Stimulated activated CD8-positive, alpha-beta memory T cell treated with anti-CD3 and anti-CD28 coated beads, Interleukin-2, amount 100 ng/mL, for 1 hour (primary cell): ENCODE results near the gene NFIC.

Experiments used
- DNase-seq, 2 donors: peaks; one replicate each; pipeline ENCODE4 v3.0.0-alpha.2; 2020; ENCODE audit warnings: low read depth in 2 of 2

The NFIC gene

DNA sequence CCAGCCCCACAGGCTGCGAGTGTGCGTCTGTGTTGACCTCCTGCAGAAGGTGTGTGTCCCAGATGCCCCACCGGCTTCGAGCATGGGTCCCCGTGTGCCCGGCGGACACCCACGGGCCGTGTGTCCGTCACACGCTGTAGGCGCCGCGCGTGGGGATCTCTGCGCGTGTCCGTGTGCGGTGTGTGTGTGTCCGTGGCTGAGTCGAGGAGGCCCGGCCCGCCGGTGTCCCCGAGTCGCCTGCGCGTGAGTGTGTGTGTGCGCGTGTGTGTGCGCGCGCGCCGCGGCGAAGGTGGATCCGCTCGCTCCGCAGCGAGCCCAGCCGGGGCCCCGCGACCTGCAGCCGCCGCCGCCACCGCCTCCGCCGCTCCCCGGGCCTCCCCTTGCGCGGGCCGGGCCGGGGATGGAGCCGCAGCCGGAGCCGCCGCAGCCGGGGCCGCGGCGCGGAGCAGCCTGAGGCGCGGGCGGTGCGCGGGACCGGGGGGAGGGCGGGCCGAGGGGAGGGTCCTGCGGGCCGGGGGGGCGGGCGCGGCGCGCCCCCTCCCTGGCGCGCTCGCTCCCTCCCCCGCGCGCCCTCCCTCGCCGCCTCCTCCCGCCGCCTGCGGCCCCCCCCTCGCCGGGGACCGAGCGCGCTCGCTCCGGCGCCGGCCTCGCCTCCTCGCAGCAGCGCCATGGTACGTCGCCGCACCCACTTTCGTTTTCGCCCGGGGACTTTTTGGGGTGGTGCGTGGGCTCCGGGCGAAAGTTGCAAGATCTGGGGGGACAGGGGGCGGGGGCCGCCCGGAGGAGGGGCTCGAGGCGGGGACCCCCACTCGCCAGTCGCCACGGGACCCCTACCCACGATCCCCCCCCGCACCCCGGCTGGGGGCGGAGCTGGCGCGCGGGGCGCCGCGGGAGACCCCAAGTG lies 7.1 kb upstream of the NFIC start:
- DNase-seq: peak; percentile 40 to 48

- DNase-seq: no peak
These were observed 6.4 kb upstream of the NFIC start for GRCh38 chr19:3359919-3360420.

GRCh38 chr19:3360421-3361383 lies 5.7 kb upstream of the NFIC start:
- DNase-seq: peak; percentile 33 to 55

DNA sequence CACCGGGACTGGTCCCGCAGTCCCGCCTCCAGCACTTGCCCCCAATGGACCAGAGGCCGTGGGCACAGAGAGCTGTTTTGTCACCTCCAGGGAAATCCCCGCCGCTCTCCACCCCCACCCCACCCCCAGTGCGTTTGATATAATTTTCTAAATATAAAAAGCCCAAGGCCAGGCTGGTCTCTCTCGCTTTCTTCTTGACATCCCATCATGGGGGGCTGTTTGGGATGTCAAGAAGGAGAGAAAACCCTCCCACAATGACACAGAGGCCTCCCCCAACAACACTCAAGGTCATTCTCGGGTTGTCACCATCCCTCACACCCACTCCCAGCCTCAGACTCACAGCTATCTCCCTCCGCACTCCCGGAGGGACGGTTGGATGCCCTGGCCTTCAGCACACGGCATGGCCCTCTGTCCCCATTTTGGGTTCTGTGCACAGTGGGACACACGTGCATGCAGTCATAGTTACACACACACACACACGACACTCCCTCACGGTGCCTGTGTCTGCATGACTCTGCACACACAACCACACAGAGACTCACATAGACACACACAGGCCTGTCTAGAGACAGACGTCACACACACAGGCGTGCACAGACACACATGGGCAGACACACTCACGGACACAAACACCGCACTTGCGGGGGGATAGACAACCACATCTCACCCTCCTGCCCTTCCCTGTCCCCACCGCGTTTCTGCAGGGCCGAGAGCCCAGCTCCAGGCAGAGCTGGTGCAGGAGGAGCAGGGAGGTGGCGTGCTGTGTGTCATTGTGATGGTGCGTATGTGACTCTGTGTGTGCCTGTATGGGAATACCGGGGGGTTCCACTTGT lies 4.8 kb upstream of the NFIC start:
- DNase-seq: no peak

GRCh38 chr19:3362217-3362906 lies 4.0 kb upstream of the NFIC start:
- DNase-seq: no peak

- no peak for DNase-seq
These were observed 2.4 kb upstream of the NFIC start for GRCh38 chr19:3363841-3364500.

DNA sequence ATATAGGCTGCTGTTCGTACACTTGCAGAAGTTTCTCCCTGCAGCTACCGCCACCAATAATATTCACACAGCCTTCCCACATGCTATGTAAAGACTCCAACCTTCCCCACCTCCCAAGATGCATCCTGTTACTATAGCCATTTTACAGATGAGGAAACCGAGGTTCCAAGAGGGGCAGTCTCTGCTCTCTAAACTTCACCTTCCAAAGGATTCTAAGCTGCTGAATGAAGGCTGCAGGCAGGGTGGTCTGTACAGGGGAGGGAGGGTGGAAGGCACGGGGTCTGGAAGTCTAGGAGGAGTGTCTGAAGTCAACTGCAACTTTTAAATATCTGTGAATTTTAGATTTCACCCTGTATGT lies 1.9 kb upstream of the NFIC start:
- no peak for DNase-seq

GRCh38 chr19:3365093-3365835 lies 1.1 kb upstream of the NFIC start:
- DNase-seq: no peak

DNA sequence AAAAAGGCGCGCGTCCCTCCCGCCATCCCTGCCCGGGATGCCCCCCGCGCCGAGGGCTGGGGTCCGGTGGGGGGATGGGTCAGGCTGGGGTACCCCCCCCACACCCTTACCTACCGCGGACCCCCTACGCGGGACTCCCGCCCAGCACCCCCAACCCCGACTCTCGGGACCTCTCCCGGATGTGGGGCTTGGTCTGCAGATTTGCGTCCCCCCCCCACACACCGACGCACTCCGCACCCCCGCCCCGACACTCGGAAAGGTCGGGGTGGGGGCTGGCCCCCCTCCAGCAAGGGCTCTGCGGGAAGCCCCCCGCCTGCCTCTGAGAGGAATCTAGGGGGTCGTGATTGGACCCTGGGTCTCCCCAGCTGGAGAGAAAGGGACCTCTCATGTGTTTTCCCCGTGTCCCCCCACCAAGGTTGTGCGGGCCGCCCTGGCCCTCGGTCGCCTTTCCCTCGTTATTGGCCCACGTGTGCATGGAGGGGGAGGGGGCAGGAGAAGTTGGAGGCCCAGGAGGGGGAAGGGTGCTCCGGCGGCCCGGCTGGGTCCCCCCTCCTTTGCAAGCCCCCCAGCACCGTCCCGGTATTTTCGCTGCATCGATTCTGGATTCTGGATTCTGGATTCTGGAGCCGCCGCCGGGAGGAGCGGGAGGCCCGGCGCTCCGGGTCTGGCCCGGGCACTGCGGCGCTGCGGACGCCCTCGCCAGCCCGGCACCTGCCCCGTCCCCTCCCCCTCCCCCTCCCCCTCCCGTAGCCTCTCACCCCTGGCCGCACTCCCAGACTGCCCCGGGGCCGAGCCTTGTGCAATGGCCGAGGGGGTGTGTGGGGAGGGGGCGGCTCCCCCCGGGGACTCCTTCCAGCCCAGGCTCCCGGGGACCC lies 607 bp downstream of the NFIC start:
- no peak for DNase-seq

DNA sequence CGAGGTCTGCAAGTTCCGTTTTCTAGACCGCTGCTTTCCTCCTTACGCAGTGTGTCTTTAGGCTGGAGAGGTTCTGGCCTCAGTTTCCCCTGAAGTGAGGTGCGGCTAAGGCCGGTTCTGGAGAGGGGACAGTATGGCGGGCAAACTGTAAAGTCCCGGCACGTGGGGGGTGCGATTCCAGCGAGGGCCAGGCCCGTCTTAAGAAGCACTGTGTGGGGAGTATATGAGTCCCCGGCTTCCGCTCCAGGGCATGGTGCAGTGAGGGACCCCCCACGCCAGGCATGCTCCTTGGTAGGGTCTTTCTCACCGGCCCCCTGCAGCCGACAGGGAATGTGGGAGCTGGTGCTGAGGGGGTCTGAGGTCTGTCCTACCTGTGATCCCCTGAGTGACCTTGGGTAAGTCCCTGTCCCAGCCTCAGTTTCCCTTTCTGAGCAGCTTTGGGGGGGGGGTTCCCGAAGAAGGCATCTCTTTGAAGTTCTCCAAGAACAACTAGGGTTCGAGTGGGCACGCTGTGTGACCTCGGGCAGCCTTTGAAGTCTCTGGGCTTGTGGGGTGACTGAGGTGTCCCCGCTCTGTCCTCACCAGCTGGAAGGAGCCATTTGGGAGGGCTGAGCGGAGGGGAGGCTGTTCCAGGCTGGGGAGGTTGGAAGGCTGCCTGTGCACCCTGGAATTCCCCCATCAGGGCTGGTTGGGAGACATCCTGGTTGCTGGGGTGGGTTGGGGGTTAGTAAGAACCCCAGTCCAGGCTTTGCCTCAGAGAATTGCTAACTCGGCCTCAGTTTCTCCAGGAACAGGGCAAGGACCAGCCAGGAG lies 1.5 kb downstream of the NFIC start:
- no peak for DNase-seq

- no peak for DNase-seq
These were observed 2.0 kb downstream of the NFIC start for GRCh38 chr19:3368441-3368795.

GRCh38 chr19:3368848-3369336 lies 2.5 kb downstream of the NFIC start:
- DNase-seq: no peak

DNA sequence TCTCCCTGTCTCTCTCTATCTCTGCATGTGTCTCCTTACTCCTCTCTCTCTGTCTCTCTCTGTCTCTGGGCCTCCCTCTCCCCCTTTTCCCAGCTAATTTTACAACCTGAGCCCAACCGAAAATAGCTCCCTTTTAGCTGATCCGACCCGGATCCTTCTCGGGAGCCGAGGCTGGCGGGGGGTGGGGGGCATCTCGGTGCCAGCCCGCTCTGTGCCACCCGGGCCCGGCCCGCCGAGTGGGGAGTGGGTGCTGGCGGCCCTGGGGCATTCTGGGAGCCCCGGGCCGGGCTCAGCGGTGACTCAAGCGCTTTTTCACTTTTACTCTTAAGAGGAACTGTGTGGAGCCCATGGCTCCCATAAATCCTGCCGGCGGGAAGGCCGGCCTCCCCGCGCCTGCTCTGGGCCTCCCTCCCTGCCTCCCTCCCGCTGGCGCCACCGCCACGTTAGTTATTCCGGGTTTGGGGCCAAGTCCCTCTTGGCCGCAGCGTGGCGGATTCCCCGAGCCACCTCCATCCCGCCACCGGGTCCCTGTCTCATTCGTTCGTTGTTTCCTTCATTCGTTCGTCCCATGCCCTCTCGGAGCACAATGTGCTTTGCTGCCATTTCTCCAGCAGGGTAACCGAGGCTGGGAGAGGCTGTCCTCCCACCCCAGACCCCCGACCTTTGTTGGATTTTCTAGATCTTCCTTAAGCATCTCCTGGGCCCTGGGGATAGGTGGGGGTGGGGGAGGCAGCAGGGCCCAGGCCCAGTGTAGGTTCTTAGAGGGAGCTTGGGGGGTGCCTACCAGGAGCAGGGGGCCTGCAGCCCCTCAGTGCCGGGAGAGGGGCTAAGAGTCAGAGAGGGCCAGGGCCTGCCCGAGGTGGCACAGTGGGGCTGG lies 3.2 kb downstream of the NFIC start:
- DNase-seq: no peak

GRCh38 chr19:3370214-3370720 lies 3.9 kb downstream of the NFIC start:
- no peak for DNase-seq

GRCh38 chr19:3370728-3371591 lies 4.6 kb downstream of the NFIC start:
- DNase-seq: no peak

DNA sequence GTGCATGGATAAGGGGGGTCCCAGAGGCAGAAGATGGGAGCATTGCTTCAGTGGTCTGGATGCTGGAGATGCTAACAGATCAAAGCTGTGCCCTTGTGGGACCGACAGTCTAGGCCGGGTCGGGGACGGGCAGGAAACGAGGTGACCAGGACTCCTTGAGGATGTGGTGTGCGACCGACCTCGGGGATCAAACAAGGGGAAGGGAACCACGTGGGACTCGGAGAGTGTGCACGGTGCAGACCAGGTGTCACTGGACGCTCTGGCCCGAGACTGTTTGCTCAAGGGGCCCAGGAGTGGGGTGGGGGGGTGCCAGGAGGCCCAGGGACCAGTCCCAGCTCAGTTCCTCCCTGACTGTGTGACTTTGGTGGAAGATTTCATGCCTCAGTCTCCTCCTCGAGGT lies 6.0 kb downstream of the NFIC start:
- DNase-seq: no peak
